Neural progenitor cell (in vitro differentiated cells): ENCODE results near the gene FANCM. TPM values are rescaled to one million over a fixed set of nuclear protein-coding genes. Genes with fewer than 3 reads are reported as not detected.
A peak's percentile ranks its signal among the peaks of the same experiment; 100 is the strongest.

Source experiments
- DNase-seq: peaks from one replicate; pipeline ENCODE4 v3.0.0-alpha.2; 2016; ENCODE audit warnings: low spot score
- H2AFZ ChIP-seq: fragments of 200-600 bp; sonication (generic); replicated peaks from 2 replicates; pipeline ENCODE4 v1.6.1; 2016; ENCODE audit warnings: antibody characterized with exemption
- H3F3A ChIP-seq: fragments of 200-600 bp; sonication (generic); 2 replicates; pipeline ENCODE4 v1.6.1; 2016; ENCODE audit warnings: antibody characterized with exemption, low read depth
- H3K27ac ChIP-seq: fragments of 200-600 bp; sonication (generic); 2 replicates; pipeline ENCODE4 v1.5.1; 2016; ENCODE audit warnings: mild to moderate bottlenecking
- H3K27me3 ChIP-seq: fragments of 200-600 bp; sonication (generic); 2 replicates; pipeline ENCODE4 v1.6.1; 2016; ENCODE audit warnings: mild to moderate bottlenecking, moderate library complexity
- H3K36me3 ChIP-seq: fragments of 200-600 bp; sonication (generic); 2 replicates; pipeline ENCODE4 v1.5.1; 2016
- H3K4me1 ChIP-seq: fragments of 200-600 bp; sonication (generic); 2 replicates; pipeline ENCODE4 v1.6.1; 2016; ENCODE audit warnings: mixed run types
- H3K4me2 ChIP-seq: fragments of 200-600 bp; sonication (generic); 2 replicates; pipeline ENCODE4 v1.6.1; 2016
- H3K4me3 ChIP-seq: fragments of 200-600 bp; sonication (generic); 2 replicates; pipeline ENCODE4 v1.5.1; 2016
- H3K79me2 ChIP-seq: fragments of 200-600 bp; sonication (generic); 2 replicates; pipeline ENCODE4 v1.6.1; 2016; ENCODE audit warnings: low read depth
- H3K9ac ChIP-seq: fragments of 200-600 bp; sonication (generic); 2 replicates; pipeline ENCODE4 v1.6.1; 2016
- H3K9me3 ChIP-seq: fragments of 200-600 bp; sonication (generic); 2 replicates; pipeline ENCODE4 v1.5.1; 2016; ENCODE audit warnings: low read depth
- H4K20me1 ChIP-seq: fragments of 200-600 bp; sonication (generic); 2 replicates; pipeline ENCODE4 v1.6.1; 2016; ENCODE audit warnings: low read depth
- H3K27ac Mint-ChIP-seq: 3 replicates; pipeline ENCODE4 v1.8.0; 2021; ENCODE audit warnings: mixed read lengths
- H3K27me3 Mint-ChIP-seq: 2 replicates; pipeline ENCODE4 v1.8.0; 2022; ENCODE audit warnings: low read depth, mild to moderate bottlenecking, inconsistent platforms, moderate library complexity, mixed read lengths; ENCODE audit not compliant: insufficient read depth
- H3K36me3 Mint-ChIP-seq: 3 replicates; pipeline ENCODE4 v1.8.0; 2021; ENCODE audit warnings: mixed read lengths
- H3K4me1 Mint-ChIP-seq: 3 replicates; pipeline ENCODE4 v1.8.0; 2021; ENCODE audit warnings: mixed read lengths
- H3K4me3 Mint-ChIP-seq: 3 replicates; pipeline ENCODE4 v1.8.0; 2021; ENCODE audit warnings: mild to moderate bottlenecking, moderate library complexity, mixed read lengths
- H3K9me3 Mint-ChIP-seq: 3 replicates; pipeline ENCODE4 v1.8.0; 2020; ENCODE audit warnings: mixed read lengths
- EZH2 ChIP-seq: fragments of 200-600 bp; sonication (generic); IDR thresholded peaks from 2 replicates; pipeline ENCODE4 v1.6.1; 2017; ENCODE audit warnings: antibody characterized with exemption, mild to moderate bottlenecking, moderate library complexity
- EZH2phosphoT487 ChIP-seq: fragments of 200-600 bp; sonication (generic); IDR thresholded peaks from 2 replicates; pipeline ENCODE4 v1.6.1; 2017; ENCODE audit warnings: antibody characterized with exemption
- total RNA-seq: library from RNA; depleted of rRNA; stranded (reverse); fragments of >200 nt; gene quantifications from 2 replicates; pipeline ENCODE4 v1.2.3, GENCODE V29; 2015; ENCODE audit warnings: low replicate concordance
- TF ChIP-seq, protein P1 (sequence below): fragments of 200-600 bp; sonication (generic); IDR thresholded peaks from 2 replicates; pipeline ENCODE4 v1.5.1; 2017; ENCODE audit warnings: antibody characterized with exemption, mild to moderate bottlenecking

The FANCM gene
- total RNA-seq, 1 donor from 2014 or later, result 29.4 TPM

DNA sequence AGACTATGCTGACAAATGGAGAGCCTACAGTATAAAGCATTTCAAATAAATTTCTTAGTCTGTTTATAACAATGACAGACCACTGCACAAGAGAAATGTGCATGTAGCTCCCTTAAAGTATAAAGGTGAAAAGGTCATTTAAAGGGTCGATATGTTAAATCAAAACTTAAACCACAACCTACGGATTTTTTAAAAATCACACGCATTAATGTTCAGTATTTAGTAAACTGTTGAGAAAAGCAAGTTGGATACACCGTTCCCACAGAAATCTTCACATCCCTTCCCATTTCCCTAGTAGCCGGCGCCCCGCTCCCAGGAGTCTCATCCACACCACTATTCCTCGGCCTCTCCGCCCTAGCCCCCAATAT, 2.1 kb upstream of the FANCM start:
- H3K4me3 ChIP-seq, result peak overlapping the region; percentile 94
- TF ChIP-seq EZH2 (no peak), EZH2phosphoT487 (no peak)
- TF ChIP-seq, protein P1, sequence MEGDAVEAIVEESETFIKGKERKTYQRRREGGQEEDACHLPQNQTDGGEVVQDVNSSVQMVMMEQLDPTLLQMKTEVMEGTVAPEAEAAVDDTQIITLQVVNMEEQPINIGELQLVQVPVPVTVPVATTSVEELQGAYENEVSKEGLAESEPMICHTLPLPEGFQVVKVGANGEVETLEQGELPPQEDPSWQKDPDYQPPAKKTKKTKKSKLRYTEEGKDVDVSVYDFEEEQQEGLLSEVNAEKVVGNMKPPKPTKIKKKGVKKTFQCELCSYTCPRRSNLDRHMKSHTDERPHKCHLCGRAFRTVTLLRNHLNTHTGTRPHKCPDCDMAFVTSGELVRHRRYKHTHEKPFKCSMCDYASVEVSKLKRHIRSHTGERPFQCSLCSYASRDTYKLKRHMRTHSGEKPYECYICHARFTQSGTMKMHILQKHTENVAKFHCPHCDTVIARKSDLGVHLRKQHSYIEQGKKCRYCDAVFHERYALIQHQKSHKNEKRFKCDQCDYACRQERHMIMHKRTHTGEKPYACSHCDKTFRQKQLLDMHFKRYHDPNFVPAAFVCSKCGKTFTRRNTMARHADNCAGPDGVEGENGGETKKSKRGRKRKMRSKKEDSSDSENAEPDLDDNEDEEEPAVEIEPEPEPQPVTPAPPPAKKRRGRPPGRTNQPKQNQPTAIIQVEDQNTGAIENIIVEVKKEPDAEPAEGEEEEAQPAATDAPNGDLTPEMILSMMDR, result no peak
- peaks cover 83% of the 10 kb centered on the region for H3K79me2 ChIP-seq

GRCh38 chr14:45134051-45134958, 1.4 kb upstream of the FANCM start, which contains the start of gene FKBP3:
Gene FKBP3, minus strand, starts transcription at chr14:45134481. Its CDS starts 25 bp downstream, at chr14:45134456.
- peak within 1 kb of the TSS; percentile 99 for H3K9ac ChIP-seq
- peak within 1 kb of the TSS; percentile 95 for H3K27ac ChIP-seq
- peak within 1 kb of the TSS; percentile 91 for H2AFZ ChIP-seq
- DNase-seq, result peak; percentile 100
- H3K27ac Mint-ChIP-seq, result peak within 1 kb of the TSS; percentile 94
- H3K4me2 ChIP-seq, result peak within 1 kb of the TSS; percentile 95
- no peaks in the 10 kb centered on the region for H3K9me3 ChIP-seq
- no peaks in the 10 kb centered on the region for H3K9me3 Mint-ChIP-seq
- no peaks in the 10 kb centered on the region for H3K36me3 Mint-ChIP-seq
- H3K4me1 ChIP-seq, result peaks cover 38% of the 10 kb centered on the region
- peak within 1 kb of the TSS; percentile 96 for H3K4me3 Mint-ChIP-seq
- H3K4me1 Mint-ChIP-seq, result peaks cover 26% of the 10 kb centered on the region
- H3K27me3 ChIP-seq, result no peaks in the 10 kb centered on the region
- TF ChIP-seq EZH2phosphoT487, result no peak
- TF ChIP-seq, protein P1, result peak; percentile 46
- peak within 1 kb of the TSS; percentile 94 for H3K4me3 ChIP-seq
- peaks cover 83% of the 10 kb centered on the region for H3K79me2 ChIP-seq
- peaks cover 6% of the 10 kb centered on the region for H3K36me3 ChIP-seq
- H3K27me3 Mint-ChIP-seq, result no peaks in the 10 kb centered on the region
- peaks cover 15% of the 10 kb centered on the region for H3F3A ChIP-seq
- H4K20me1 ChIP-seq, result peaks cover 39% of the 10 kb centered on the region

More for the DNA sequence above, 2.1 kb upstream of the FANCM start:
- no peaks in the 10 kb centered on the region for H3K36me3 Mint-ChIP-seq
- Histone ChIP-seq H3K9me3 (no peaks in the 10 kb centered on the region), H3K4me2 (peak overlapping the region; percentile 92), H3K36me3 (peaks cover 12% of the 10 kb centered on the region), H4K20me1 (peaks cover 44% of the 10 kb centered on the region), H2AFZ (peak overlapping the region; percentile 86), H3K27ac (peak overlapping the region; percentile 95), H3K27me3 (no peaks in the 10 kb centered on the region), H3K9ac (peak overlapping the region; percentile 99), H3F3A (peaks cover 15% of the 10 kb centered on the region), H3K4me1 (peaks cover 36% of the 10 kb centered on the region)
- no peaks in the 10 kb centered on the region for H3K27me3 Mint-ChIP-seq
- peak overlapping the region; percentile 92 for H3K27ac Mint-ChIP-seq
- no peak for DNase-seq
- H3K4me1 Mint-ChIP-seq, result peaks cover 23% of the 10 kb centered on the region
- peak overlapping the region; percentile 96 for H3K4me3 Mint-ChIP-seq
- no peaks in the 10 kb centered on the region for H3K9me3 Mint-ChIP-seq

GRCh38 chr14:45135156-45135555, 574 bp upstream of the FANCM start:
- Histone ChIP-seq H3K4me1 (peaks cover 38% of the 10 kb centered on the region), H3K27ac (peak overlapping the region; percentile 74), H3F3A (peaks cover 15% of the 10 kb centered on the region), H3K4me3 (peak overlapping the region; percentile 94), H3K4me2 (peak overlapping the region; percentile 95), H3K9me3 (no peaks in the 10 kb centered on the region), H3K79me2 (peaks cover 83% of the 10 kb centered on the region), H3K36me3 (peaks cover under 1% of the 10 kb centered on the region), H3K9ac (peak overlapping the region; percentile 38), H2AFZ (peak overlapping the region; percentile 91), H3K27me3 (no peaks in the 10 kb centered on the region), H4K20me1 (peaks cover 31% of the 10 kb centered on the region)
- H3K9me3 Mint-ChIP-seq, result no peaks in the 10 kb centered on the region
- peak overlapping the region; percentile 96 for H3K4me3 Mint-ChIP-seq
- H3K4me1 Mint-ChIP-seq, result peaks cover 26% of the 10 kb centered on the region
- DNase-seq, result peak; percentile 10
- H3K27me3 Mint-ChIP-seq, result no peaks in the 10 kb centered on the region
- no peaks in the 10 kb centered on the region for H3K36me3 Mint-ChIP-seq
- TF ChIP-seq EZH2, result no peak
- TF ChIP-seq EZH2phosphoT487, result no peak
- TF ChIP-seq, protein P1, result no peak
- H3K27ac Mint-ChIP-seq, result peak overlapping the region; percentile 94
